Thoracic aorta (tissue), 2 donors: ENCODE measurements around the gene ERCC6. TPM values are rescaled to one million over a fixed set of nuclear protein-coding genes. Genes with fewer than 3 reads are reported as not detected.

ENCODE experiments used
- ATAC-seq: fragments of 150-250 bp; one replicate; pipeline ENCODE4 v1.8.0; 2017; ENCODE audit warnings: low read depth; ENCODE audit not compliant: insufficient number of reproducible peaks, low FRiP score
- DNase-seq: peaks from one replicate; pipeline ENCODE4 v3.0.0-alpha.2; 2020; ENCODE audit warnings: low spot score
- H3K27ac ChIP-seq, 2 donors: fragments of 200-600 bp; sonication (generic); 1 replicate in 1 of 2; 2 replicates in 1 of 2; pipeline ENCODE4 v1.5.1; 2016; ENCODE audit warnings: mild to moderate bottlenecking in 2 of 2, moderate library complexity in 2 of 2
- H3K27me3 ChIP-seq: fragments of 200-600 bp; sonication (generic); replicated peaks from 2 replicates; pipeline ENCODE4 v1.6.0; 2016; ENCODE audit warnings: mild to moderate bottlenecking; ENCODE audit not compliant: insufficient read depth
- H3K36me3 ChIP-seq: fragments of 200-600 bp; sonication (generic); one replicate; pipeline ENCODE4 v1.5.1; 2016
- H3K4me1 ChIP-seq, 2 donors: fragments of 200-600 bp; sonication (generic); 1 replicate in 1 of 2; 2 replicates in 1 of 2; pipeline versions ENCODE4 v1.5.1 to v1.6.0; 2016; ENCODE audit warnings: low read depth in 2 of 2, mild to moderate bottlenecking in 1 of 2; ENCODE audit not compliant: control insufficient read depth in 1 of 2
- H3K4me3 ChIP-seq: fragments of 200-600 bp; sonication (generic); 2 replicates; pipeline ENCODE4 v1.5.1; 2016; ENCODE audit warnings: mild to moderate bottlenecking
- H3K9me3 ChIP-seq: fragments of 200-600 bp; sonication (generic); 2 replicates; pipeline ENCODE4 v1.5.1; 2016
- total RNA-seq, 2 donors: library from RNA; depleted of rRNA; stranded (reverse); fragments of >200 nt; gene quantifications; one replicate each; pipeline versions ENCODE4 v1.1.0 to v1.2.3, GENCODE V29; 2016
- TF ChIP-seq, protein P1 (sequence below): fragments of 200-600 bp; sonication (generic); IDR thresholded peaks from one replicate; pipeline ENCODE4 v1.5.1; 2019; ENCODE audit warnings: antibody characterized with exemption

ERCC6 gene
- total RNA-seq, 2 donors from 2014 or later = 37.7 to 50.4 TPM

- TF ChIP-seq, protein P1, sequence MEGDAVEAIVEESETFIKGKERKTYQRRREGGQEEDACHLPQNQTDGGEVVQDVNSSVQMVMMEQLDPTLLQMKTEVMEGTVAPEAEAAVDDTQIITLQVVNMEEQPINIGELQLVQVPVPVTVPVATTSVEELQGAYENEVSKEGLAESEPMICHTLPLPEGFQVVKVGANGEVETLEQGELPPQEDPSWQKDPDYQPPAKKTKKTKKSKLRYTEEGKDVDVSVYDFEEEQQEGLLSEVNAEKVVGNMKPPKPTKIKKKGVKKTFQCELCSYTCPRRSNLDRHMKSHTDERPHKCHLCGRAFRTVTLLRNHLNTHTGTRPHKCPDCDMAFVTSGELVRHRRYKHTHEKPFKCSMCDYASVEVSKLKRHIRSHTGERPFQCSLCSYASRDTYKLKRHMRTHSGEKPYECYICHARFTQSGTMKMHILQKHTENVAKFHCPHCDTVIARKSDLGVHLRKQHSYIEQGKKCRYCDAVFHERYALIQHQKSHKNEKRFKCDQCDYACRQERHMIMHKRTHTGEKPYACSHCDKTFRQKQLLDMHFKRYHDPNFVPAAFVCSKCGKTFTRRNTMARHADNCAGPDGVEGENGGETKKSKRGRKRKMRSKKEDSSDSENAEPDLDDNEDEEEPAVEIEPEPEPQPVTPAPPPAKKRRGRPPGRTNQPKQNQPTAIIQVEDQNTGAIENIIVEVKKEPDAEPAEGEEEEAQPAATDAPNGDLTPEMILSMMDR = no peak
- Histone ChIP-seq H3K27ac (peak overlapping the region in 1 of 2 donors; percentile 86), H3K4me3 (peak overlapping the region; percentile 86)
These were observed 1.3 kb upstream of the ERCC6 start for GRCh38 chr10:49540056-49540797.

GRCh38 chr10:49539320-49539885 lies 482 bp upstream of the ERCC6 start:
- H3K27me3 ChIP-seq = no peaks in the 10 kb centered on the region
- no peaks in the 10 kb centered on the region for H3K36me3 ChIP-seq
- peak overlapping the region; percentile 86 for H3K4me3 ChIP-seq
- no peaks in the 10 kb centered on the region for H3K9me3 ChIP-seq
- TF ChIP-seq, protein P1 = no peak
- peak overlapping the region; percentile 86 for H3K27ac ChIP-seq
- peaks cover 17 to 46% of the 10 kb centered on the region in 2 donors for H3K4me1 ChIP-seq
- DNase-seq (no peak), ATAC-seq (no peak)

More at GRCh38 chr10:49540056-49540797, 1.3 kb upstream of the ERCC6 start:
- peaks cover 10 to 38% of the 10 kb centered on the region in 2 donors for H3K4me1 ChIP-seq
- no peaks in the 10 kb centered on the region for H3K27me3 ChIP-seq
- no peaks in the 10 kb centered on the region for H3K36me3 ChIP-seq
- DNase-seq (no peak), ATAC-seq (no peak)
- H3K9me3 ChIP-seq = no peaks in the 10 kb centered on the region

DNA sequence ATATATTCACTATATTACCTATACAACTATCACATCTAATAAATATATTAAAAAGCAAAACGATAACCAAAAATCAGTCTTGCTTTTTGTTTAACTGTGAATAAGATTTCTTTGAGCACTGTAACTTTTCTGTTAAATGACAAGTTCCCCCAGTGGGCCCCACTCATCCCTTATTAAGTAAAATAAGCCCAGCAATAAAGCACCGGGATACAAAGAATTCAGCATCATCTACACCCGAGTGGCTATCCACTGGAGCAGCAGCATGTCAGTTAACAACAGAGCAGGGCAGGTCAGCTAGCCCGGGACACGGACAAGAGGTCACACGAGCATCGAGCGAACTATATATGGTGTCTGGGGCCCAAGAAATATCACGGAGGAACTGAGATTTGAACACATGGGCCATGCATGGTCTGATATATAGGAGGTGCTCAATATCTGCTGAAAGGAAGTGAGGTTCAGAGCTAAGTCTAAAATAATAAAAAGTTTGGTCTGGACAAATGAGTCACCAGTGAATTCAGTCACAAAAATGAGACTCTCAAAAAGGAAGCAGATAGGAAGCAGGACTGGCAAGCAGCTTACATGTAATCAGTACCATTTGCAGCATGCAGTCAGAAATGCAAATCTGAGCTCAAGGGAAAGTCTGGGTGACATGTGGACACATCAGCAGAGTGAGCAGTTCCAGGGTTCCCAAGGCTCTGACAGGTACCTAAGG lies 4.1 kb downstream of the ERCC6 start:
- DNase-seq (no peak), ATAC-seq (no peak)
- peaks cover 21 to 73% of the 10 kb centered on the region in 2 donors for H3K4me1 ChIP-seq
- peak overlapping the region; percentile 30 to 66 for H3K27ac ChIP-seq
- H3K4me3 ChIP-seq = peak overlapping the region; percentile 40
- H3K36me3 ChIP-seq = peaks cover 4% of the 10 kb centered on the region
- no peaks in the 10 kb centered on the region for H3K9me3 ChIP-seq
- no peaks in the 10 kb centered on the region for H3K27me3 ChIP-seq
- TF ChIP-seq, protein P1 = no peak

- ATAC-seq (no peak), DNase-seq (no peak)
- Histone ChIP-seq H3K9me3 (no peaks in the 10 kb centered on the region), H3K4me1 (peaks cover 16 to 58% of the 10 kb centered on the region in 2 donors), H3K27ac (no peak overlapping the region), H3K4me3 (no peak overlapping the region), H3K36me3 (peaks cover 12% of the 10 kb centered on the region), H3K27me3 (no peaks in the 10 kb centered on the region)
- TF ChIP-seq, protein P1 = no peak
These were observed 6.5 kb downstream of the ERCC6 start for GRCh38 chr10:49532461-49532860.

DNA sequence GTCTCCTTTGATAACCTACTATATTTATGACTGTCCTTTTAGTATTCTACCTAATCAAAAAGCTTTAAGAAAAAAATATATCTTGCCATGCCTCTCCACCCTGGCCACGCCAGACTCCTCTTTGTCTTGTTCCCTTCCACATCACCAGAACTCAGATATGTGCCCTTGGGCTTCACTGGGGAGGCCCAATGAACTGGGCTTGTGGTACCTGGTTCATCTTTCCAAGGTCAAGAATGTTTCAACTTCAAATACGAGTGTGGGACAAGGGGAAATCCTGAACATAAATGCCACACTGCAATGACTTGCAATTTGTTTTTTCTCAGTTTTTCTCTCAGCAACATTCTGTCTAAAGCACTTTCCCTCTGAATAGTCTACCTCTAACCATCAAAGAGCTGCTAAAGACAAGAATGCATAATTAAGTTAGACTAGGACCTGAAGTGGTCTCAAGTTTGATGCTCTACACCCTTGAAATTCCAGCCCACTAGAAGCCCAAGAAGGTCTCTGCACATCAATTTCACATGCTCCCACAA lies 9.9 kb downstream of the ERCC6 start:
- Histone ChIP-seq H3K36me3 (peaks cover 22% of the 10 kb centered on the region), H3K4me1 (peaks cover 11 to 41% of the 10 kb centered on the region in 2 donors), H3K27ac (no peak overlapping the region), H3K9me3 (no peaks in the 10 kb centered on the region), H3K4me3 (no peak overlapping the region), H3K27me3 (no peaks in the 10 kb centered on the region)
- DNase-seq (no peak), ATAC-seq (no peak)
- TF ChIP-seq, protein P1 = no peak
